Middle frontal gyrus (tissue), 1 donor: ENCODE data around the gene G6PC2.

Experiments
- DNase-seq: peaks from one replicate; pipeline ENCODE4 v3.0.0-alpha.2; 2015; ENCODE audit warnings: low spot score; ENCODE audit errors: extremely low spot score

Gene G6PC2

GRCh38 chr2:168945508-168945907 lies 44.4 kb downstream of the G6PC2 start:
- DNase-seq: no peak

- no peak for DNase-seq
Measured at GRCh38 chr2:168948621-168949212, 47.6 kb downstream of the G6PC2 start.

DNA sequence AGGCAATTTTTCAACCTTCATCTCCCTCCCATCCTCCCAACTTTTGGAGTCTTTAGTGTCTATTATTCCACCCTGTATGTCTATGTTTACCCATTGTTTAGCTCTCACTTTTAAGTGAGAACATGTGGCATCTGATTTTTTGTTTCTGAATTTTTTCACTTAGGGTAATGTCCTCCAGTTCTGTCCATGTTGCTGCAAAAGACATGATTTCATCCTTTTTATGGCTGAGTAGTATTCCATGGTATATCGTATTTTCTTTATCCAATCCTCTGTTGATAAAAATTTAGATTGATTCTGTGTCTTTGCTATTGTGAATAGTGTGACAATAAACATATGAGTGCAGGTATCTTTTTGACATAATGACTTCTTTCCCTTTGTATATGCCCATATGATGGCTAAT lies 48.2 kb downstream of the G6PC2 start:
- DNase-seq: no peak

DNA sequence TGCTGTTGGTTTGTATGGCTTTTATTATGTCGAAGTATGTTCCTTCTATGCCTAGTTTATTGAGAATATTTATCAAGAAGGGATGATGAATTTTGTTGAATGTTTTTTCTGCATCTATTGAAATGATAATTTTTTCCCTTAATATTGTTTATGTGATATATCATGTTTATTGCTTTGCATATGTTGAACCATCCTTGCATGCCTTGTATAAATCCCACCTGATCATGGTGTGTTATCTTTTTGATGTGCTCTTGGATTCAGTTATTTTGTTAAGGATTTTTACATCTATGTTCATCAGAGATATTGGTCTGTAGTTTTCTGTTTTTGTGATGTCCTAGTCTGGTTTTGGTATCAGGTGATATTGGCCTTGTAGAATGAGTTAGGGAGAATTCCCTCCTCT lies 50.8 kb downstream of the G6PC2 start:
- DNase-seq: no peak

DNA sequence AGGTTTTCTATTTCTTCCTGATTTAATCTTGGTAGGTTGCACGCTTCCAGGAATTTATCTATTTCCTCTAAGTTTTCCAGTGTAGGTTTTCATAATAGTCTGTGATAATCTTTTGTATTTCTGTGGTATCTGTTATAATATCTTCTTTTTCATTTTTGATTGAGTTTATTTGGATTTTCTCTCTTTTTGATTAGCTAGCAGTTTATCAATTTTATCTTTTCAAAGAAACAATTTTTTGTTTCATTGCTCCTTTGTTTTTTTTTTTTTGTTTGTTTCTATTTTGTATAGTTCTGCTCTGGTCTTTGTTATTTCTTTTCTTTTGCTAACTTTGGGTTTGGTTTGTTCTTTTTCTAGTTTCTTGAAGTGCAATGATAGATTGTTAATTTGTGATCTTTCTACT lies 51.3 kb downstream of the G6PC2 start:
- no peak for DNase-seq

DNA sequence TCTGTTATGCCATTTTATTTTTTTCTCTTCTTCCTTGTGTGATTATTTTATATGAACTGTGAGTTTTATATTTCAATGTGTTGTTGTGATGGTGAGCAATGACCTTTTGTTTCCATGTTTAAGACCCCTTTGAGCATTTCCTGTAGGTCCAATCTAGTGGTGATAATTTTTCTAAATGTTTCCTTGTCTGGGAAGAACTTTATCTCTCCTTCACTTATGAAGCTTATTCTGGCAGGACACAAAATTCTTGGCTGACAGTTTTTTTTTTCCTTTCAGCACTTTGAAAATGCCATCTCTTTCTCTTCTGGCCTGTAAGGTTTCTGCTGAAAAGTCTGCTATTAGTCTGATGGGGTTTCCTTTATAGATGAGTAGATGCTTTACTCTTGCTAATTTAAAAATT lies 53.2 kb downstream of the G6PC2 start:
- DNase-seq: no peak

DNA sequence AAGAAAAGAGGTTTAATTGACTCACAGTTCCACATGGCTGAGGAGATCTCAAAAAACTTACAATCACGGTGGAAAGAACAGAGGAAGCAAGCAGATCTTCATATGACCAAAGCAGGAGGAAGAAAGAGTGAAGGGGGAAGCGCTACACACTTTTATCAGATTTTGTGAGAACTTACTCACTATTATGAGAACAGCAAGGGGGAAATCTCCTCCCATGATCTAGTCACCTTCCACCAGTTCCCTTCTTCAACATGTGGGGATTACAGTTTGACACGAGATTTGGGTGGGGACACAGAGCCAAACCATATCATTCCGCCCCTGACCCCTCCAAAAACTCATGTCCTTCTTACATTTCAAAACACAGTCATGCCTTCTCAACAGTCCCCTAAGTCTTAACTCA lies 54.2 kb downstream of the G6PC2 start:
- DNase-seq: no peak

DNA sequence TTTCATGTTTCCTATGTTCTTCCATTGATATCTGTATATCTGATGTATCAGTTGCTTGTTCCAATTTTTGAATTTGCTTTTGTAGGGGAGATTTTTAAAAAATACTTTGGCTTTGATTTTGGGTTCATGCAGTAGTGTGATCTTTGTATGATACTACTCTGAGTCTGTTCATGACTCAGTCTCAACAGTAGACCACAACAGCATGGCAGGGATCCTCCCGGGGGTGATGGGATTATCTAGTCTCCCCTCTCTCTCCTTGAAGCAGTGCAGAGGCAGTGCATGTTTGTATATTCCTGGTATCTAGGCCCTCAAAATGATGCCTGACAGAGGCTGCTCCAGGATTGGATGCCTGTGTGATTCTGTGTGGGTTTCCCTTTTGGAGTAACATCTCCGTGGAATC lies 55.3 kb downstream of the G6PC2 start:
- DNase-seq: no peak
